ENCODE measurements around the gene NCK1.

The NCK1 gene

DNA sequence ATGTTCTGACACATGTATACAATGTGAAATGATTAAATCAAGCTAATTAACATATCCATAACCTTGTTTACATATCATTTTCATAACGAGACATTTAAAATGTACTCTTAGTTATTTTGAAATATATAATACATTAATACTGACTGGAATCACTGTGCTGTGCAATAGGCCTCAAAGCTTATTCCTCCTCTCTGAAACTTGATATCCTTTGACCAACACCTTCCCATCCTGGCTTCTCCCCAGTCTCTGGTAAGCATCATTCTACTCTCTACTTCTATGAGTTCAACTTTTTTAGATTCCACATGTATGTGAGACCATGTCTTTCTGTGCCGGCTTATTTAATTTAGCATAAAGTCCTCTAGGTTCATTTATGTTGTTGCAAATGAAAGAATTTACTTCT is 48.7 kb downstream of the NCK1 start:
- DNase-seq, result no peak

- DNase-seq, result no peak
Observed at GRCh38 chr3:136913168-136913567, 51.2 kb downstream of the NCK1 start.

DNA sequence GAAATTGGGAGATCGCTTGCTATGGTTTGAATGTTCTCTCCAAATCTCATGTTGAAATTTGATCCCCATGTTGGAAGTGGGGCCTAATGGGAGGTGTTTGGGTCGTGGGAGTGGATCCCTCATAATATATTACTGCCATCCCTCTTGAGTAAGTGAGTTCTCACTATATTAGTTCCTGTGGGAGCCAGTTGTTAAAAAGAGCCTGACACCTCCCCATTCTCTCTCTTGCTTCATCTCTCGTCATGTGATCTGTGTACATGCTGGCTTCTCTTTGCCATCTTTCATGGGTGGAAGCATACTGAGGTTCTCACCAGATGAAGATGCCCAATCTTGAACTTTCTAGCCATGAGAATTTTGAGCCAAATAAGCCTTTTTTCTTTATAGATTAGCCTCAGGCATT is 52.7 kb downstream of the NCK1 start:
- DNase-seq, result no peak

DNA sequence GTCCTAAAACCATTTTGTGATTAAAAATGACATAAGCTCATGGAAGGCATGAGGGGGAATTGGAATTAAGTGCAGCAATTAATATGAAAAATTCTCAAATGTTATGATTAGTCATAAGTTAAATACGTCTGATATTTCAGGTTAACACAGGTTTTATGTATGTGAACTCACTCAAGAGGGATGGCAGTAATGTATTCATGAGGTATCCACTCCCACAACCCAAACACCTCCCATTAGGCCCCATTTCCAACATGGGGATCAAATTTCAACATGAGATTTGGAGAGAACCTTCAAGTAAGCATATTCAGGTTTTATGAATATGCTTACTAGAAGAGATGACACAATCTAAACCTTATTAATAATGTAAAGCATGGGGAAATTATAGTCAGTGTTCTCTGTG is 54.2 kb downstream of the NCK1 start:
- DNase-seq, result no peak

DNA sequence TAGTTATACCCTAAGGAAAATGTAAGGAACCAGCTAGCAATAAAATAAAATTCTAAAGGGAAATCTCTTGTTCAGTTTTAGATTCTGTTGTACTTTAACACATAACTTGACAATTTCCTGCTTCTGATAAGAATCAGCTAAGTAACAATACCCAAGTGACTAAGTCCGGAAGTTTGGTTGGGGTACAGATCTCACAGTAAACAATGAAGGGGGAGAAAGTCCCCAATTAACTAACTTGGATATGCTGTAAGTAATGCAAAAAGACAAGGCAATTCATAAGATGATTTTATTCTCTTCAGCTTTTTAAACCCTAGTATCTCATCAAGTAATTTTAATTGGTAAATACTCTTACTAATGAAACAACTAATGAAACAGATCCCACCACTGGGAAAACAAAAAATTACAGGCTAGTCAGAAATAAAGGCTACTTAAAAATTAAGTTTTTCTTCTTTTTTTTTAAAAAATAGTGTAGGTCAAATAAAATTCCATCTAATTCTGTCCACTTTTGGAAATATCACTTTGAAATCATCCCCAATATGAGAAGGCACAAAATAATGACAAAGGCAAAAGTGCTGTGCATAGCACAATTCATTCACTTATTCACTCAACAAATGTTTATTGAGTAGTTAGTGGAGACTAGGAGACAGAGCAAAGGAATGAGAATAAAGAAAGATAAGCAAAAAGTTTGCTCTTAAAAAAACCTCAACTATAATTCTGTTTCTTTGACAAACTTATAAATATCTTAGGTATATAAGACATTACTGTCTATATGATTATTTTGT is 58.0 kb downstream of the NCK1 start:
- DNase-seq, result no peak

GRCh38 chr3:136920904-136921611 is 59.0 kb downstream of the NCK1 start:
- DNase-seq, result no peak

DNA sequence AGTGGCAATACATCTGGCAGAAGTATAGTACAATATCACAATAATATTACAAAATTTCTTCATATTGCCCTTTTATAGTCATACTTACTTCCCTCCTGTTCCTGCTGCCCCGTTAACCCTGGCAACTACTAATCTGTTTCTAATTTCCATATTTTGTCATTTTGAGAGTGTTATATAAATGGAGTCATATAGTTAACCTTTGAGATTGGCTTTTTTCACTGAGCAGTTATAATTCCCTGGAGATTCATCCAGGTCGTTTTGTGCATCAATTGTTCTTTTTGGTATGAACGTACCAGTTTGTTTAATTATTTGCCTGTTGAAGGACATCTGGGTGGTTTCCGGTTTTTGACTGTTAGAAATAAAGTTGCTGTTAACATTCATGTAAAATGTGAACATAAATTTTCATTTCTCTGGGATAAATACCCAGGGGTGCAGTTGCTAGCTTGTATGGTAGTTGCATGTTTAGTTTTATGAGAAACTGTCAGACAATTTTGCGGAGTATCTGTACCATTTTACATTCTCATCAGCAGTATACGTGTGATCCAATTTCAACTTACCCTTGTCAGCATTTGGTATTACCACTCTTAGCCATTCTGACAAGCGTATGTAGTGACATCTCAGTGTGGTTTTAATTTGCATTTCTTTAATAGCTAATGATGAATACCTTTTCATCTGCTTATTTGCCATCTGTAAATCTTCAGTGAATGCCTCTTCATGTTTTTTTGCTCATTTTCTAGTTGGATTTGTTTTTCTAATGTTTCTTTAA is 63.6 kb downstream of the NCK1 start:
- DNase-seq, result no peak

DNA sequence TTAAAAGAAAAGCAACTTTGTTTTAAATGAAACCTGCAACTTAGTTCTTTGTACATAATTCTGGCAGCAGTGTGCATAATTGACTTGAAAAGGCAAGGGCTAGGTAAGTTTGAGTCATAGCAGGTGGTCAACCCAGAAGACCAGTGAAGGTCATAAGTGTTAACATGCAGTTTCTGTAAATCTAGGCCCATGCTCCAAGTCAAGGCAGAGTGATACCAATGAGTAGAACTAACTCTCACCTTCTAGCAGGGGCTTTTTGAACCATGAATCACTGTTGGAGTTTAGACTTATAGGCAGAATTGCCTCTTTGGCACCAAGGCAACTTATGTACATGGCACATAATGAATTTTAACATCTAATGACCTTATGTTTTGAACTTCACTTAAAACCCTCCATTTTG is 66.2 kb downstream of the NCK1 start:
- DNase-seq, result no peak

DNA sequence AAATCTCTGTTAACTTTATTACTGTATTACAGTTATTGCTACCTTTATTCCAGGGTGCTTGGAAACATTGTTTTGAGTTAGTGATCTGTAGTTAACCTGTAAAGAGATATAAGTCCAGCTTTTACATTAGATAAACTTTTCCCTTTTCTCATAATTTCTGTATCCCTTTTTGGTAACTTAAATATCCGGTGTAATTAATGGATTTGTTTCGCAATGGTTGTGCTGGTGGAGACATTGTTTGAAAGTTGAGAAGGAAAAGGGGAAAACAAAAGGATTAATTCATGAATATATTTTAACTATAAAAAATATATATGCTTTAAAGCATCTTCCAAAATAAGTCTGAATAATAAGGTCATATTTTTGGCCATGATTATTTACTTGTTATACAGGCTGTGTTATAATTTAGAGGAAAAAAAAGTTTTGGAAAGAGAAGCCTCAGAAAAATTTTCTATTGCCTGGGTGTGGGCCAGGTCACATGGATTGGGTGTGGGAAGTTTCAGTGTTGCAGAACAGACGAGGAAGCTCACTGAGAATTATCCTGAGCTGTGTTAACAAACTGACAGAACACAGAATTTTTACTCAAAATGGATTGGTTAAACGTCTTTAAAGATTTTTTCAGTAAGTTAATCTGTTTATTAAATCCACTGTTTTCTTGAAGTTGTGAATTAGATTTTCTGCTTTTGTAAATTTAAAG is 68.1 kb downstream of the NCK1 start:
- DNase-seq, result no peak

DNA sequence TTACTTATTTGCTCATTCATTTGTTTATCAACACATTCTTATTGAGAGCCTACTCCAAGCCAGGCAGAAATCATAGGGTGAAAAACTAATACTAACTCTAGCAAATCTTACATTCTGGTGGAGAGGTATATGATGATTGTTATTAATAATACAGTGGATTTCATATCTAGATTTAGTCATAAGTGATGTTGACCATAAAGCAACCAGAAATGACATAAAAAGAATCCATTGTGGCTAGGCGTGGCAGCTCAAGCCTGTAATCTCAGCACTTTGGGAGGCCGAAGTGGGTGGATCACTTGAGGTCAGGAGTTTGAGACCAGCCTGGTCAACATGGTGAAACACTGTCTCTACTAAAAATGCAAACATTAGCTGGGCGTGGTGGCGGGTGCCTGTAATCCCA is 69.6 kb downstream of the NCK1 start:
- DNase-seq, result no peak

DNA sequence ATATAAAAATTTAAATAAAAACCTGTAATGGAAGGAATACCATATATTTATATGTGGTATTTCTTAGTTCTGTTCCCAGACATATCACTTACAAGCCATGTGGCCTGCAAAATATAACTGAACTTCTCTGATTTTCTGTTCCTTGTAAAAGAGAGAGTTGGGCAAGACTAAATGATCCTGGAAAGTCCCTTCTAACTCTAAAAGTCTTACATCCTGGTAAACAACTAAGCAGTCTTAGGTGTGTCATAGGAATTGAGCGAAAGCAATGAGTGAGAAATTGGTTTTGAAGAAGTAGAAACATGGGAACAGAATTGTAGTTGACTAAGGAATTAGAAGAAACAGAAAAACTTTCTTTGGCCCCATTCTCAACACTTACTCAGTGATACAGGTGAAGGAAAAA is 70.5 kb downstream of the NCK1 start:
- no peak for DNase-seq

- DNase-seq, result no peak
Observed at GRCh38 chr3:136932978-136933772, 71.2 kb downstream of the NCK1 start.

- DNase-seq, result no peak
Observed at GRCh38 chr3:136937175-136937574, 75.2 kb downstream of the NCK1 start.

DNA sequence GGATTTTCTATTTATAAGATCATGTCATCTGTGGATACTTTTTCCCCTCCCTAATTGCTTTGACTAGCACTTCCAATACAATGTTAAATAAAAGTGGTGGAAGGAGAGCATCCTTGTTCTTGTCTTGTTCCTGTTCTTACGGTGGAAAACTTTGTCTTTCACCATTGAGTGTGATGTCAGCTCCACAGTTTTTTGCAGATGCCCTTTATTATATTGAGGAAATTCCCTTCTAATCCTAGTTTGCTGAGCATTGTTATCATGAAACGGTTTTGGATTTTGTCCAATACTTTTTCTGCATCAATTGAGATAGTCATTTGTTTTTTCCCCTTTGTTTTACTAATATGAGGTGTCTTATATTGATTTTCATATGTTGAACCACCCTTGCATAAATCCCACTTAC is 75.8 kb downstream of the NCK1 start:
- peak; percentile 74 for DNase-seq

DNA sequence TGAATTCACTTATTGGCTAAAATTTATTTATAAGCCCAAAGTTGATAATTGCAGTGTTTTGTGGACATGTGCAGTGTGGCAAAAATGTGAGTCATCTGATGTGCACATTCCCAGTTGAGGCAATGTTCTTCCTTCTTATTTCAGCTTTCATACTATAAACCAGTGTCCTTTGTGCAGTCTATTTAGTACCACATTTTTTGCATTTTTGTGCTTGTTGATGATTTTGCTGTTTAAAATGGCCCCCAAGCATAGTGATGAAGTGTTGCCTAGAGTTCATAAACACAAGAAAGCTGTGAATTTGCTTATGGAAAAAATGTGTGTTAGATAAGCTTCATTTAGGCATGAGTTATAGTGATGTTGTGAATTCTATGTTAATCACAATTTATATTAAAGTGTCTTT is 76.3 kb downstream of the NCK1 start:
- DNase-seq, result no peak

DNA sequence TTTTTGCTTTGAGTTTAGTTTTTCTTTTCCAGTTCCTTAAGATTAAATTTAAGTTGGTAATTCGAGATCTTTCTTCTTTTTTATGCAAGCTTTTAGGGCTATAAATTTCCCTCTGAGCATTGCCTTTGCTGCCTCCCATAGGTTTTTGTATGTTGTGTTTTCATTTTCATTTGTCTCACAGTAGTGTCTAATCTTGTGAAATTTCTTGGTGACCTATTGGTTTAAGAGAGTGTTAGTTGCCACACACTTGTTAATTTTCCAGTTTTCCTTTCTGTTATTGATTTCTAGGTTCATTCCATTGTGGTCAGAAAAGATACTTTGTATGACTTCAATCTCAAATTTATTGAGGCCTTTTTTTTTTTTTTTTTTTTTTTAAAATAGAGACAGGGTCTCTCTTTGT is 77.5 kb downstream of the NCK1 start:
- DNase-seq, result no peak

DNA sequence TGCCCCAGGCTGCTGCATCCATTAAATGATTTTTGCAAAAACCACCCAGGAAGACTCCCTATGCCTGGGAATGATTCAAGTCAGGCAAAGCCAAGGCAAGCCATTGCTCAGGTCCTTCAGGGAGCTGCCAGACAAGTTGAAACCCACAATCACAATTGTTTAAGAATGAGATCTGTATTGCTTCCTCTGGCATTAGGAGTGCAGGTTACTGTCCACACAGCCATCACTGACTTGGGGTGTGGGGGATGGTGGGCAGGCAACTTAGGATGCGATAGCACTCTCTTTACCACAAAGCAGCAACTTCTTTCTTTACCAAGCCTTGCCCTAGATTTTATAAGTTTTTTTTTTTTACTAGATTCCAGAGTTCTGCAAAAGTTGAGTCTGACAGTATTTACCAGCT is 80.8 kb downstream of the NCK1 start:
- DNase-seq, result no peak

GRCh38 chr3:136943436-136943835 is 81.4 kb downstream of the NCK1 start:
- DNase-seq, result no peak

DNA sequence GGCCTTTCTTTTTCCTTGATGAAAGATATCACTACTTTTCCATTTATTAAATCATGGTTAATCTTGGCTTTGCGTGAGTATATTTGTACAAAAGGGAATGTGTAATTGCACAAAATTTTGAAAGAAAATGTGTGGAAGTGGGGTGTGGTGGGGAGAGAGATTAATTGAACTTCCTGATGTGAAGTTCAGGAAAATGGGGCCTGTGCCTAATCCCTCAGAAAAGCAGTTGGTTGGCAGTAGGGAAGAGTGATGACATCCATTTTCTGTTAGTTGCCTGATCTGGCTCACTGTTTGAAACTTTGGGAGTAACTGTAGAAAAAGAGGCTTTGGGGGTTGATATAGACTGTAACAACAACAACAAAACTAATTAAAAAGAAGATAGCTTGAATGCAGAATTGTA is 85.0 kb downstream of the NCK1 start:
- no peak for DNase-seq

- no peak for DNase-seq
Observed at GRCh38 chr3:136947477-136947876, 85.5 kb downstream of the NCK1 start.

- DNase-seq, result no peak
Observed at GRCh38 chr3:136949146-136949545, 87.1 kb downstream of the NCK1 start.

- peak; percentile 1 for DNase-seq
Observed at GRCh38 chr3:136949708-136950107, 87.7 kb downstream of the NCK1 start.

Data from COR-L47 (cell line).